ENCODE results near the gene CPD. TPM values are rescaled to one million over a fixed set of nuclear protein-coding genes. Genes with fewer than 3 reads are reported as not detected.

The CPD gene
- total and polyA plus RNA-seq, 4 donors = 19.1 to 139 (median 58.8) TPM

GRCh38 chr17:30389756-30390300 lies 11.1 kb downstream of the CPD start:
- Histone ChIP-seq H3K9me3 (ENCODE audit: control insufficient read depth in 4 of 4, low read length in 3 of 4) (no peaks in the 10 kb centered on the region), H3K4me1 (ENCODE audit: control insufficient read depth in 4 of 4, insufficient read depth in 4 of 4, low read length in 3 of 4) (peaks cover 0 to 3% (median 0%) of the 10 kb centered on the region in 4 donors), H3K4me3 (ENCODE audit: low read depth in 1 of 3, low read length in 3 of 3) (no peak overlapping the region), H3K27ac (ENCODE audit: low read depth in 1 of 2, low read length in 2 of 2) (no peak overlapping the region), H3K27me3 (ENCODE audit: control insufficient read depth in 4 of 4, insufficient read depth in 4 of 4, low read length in 3 of 4) (no peaks in the 10 kb centered on the region), H3K36me3 (ENCODE audit: control insufficient read depth in 4 of 4, insufficient read depth in 3 of 4, low read depth in 1 of 4, low read length in 3 of 4) (peaks cover 3 to 15% (median 8%) of the 10 kb centered on the region in 4 donors), H3K9ac (ENCODE audit: low read depth in 1 of 2, low read length in 2 of 2) (no peak overlapping the region)
- TF ChIP-seq RXRA (IDR thresholded peaks at IDR 0.05) (no peak), NR2F2 (IDR thresholded peaks at IDR 0.05) (no peak), MAX (IDR thresholded peaks at IDR 0.05) (no peak), GABPA (IDR thresholded peaks at IDR 0.05 in 1 of 2, conservative IDR thresholded peaks at IDR 0.05 in 1 of 2) (no peak), CTCF (IDR thresholded peaks at IDR 0.05; ENCODE audit: low read depth, low read length, missing input control) (no peak), YY1 (IDR thresholded peaks at IDR 0.05) (no peak), EGR1 (IDR thresholded peaks at IDR 0.05; ENCODE audit: low read depth in 2 of 2) (no peak), FOXA1 (IDR thresholded peaks at IDR 0.05) (no peak), ZBTB33 (IDR thresholded peaks at IDR 0.05) (no peak), RAD21 (IDR thresholded peaks at IDR 0.05) (no peak), SP1 (IDR thresholded peaks at IDR 0.05) (no peak), FOXA2 (IDR thresholded peaks at IDR 0.05) (no peak)
- DNase-seq (ENCODE audit: low spot score) = no peak
- 89% methylated on average over 6 of the region's 6 CpGs for WGBS

GRCh38 chr17:30391534-30391933 lies 12.8 kb downstream of the CPD start:
- Histone ChIP-seq H3K27me3 (ENCODE audit: control insufficient read depth in 4 of 4, insufficient read depth in 4 of 4, low read length in 3 of 4) (no peaks in the 10 kb centered on the region), H3K4me3 (ENCODE audit: low read depth in 1 of 3, low read length in 3 of 3) (no peak overlapping the region), H3K36me3 (ENCODE audit: control insufficient read depth in 4 of 4, insufficient read depth in 3 of 4, low read depth in 1 of 4, low read length in 3 of 4) (peaks cover 3 to 8% (median 5%) of the 10 kb centered on the region in 4 donors), H3K9ac (ENCODE audit: low read depth in 1 of 2, low read length in 2 of 2) (no peak overlapping the region), H3K4me1 (ENCODE audit: control insufficient read depth in 4 of 4, insufficient read depth in 4 of 4, low read length in 3 of 4) (peaks cover 3 to 14% (median 6%) of the 10 kb centered on the region in 4 donors), H3K9me3 (ENCODE audit: control insufficient read depth in 4 of 4, low read length in 3 of 4) (no peaks in the 10 kb centered on the region), H3K27ac (ENCODE audit: low read depth in 1 of 2, low read length in 2 of 2) (no peak overlapping the region)
- TF ChIP-seq HNF4G (IDR thresholded peaks at IDR 0.05) (no peak), ZBTB33 (IDR thresholded peaks at IDR 0.05) (no peak), GABPA (IDR thresholded peaks at IDR 0.05 in 1 of 2, conservative IDR thresholded peaks at IDR 0.05 in 1 of 2) (no peak), HNF4A (conservative IDR thresholded peaks at IDR 0.05) (no peak), EGR1 (IDR thresholded peaks at IDR 0.05; ENCODE audit: low read depth in 2 of 2) (no peak), FOXA1 (IDR thresholded peaks at IDR 0.05) (no peak), REST (IDR thresholded peaks at IDR 0.05) (no peak), JUND (IDR thresholded peaks at IDR 0.05) (no peak), MAX (IDR thresholded peaks at IDR 0.05) (no peak)
- DNase-seq (ENCODE audit: low spot score) = no peak
- 97% methylated on average over 2 of the region's 2 CpGs for WGBS
